ENCODE data around the gene CIPC. TPM values are rescaled to one million over a fixed set of nuclear protein-coding genes. Genes with fewer than 3 reads are reported as not detected.

CIPC gene
- total and polyA plus RNA-seq, 2 of the 13 experiments (the other 11 are each of a cell fraction or from before 2014, with no cell fraction given) = 7.6 to 13.9 TPM

GRCh38 chr14:77069551-77069950 lies 28.5 kb upstream of the CIPC start:
- 20% methylated on average over 7 of the region's 7 CpGs for WGBS (ENCODE audit: low lambda C conversion rate)
- H3K79me2 ChIP-seq (ENCODE audit: insufficient read depth, low read length) = no peaks in the 10 kb centered on the region
- H3K36me3 ChIP-seq (replicated peaks in 1 of 2; ENCODE audit: control insufficient read depth in 1 of 2, insufficient read depth in 2 of 2, low read length in 2 of 2) = no peaks in the 10 kb centered on the region
- H3K4me1 ChIP-seq (ENCODE audit: insufficient read depth, low read length) = 0 out of 2 replicates have a peak, but pooled peaks cover 6% of the 10 kb centered on the region
- H2AFZ ChIP-seq (ENCODE audit: low read length) = no peak overlapping the region
- CTCF ChIA-PET (ENCODE audit: low intra/inter-chr PET ratio, low total read pairs) = interaction anchor here (1.7 to 5.2 kb wide), 4 partner anchors 122 to 193 kb away, joined by 4 to 68 read pairs (median 29); no protein-coding TSS in a partner anchor
- H3K9me3 ChIP-seq (ENCODE audit: low read length) = no peaks in the 10 kb centered on the region
- H3K4me3 ChIP-seq (replicated peaks in 1 of 3; ENCODE audit: insufficient read depth in 1 of 3, low read depth in 2 of 3, low read length in 3 of 3) = no peak overlapping the region
- H4K20me1 ChIP-seq (ENCODE audit: insufficient read depth, low read length) = no peaks in the 10 kb centered on the region
- no peak overlapping the region for H3K27ac ChIP-seq (ENCODE audit: extremely low read length, insufficient read depth, low read length)
- DNase-seq (ENCODE audit: low spot score) (no peak), ATAC-seq (no peak), FAIRE-seq (no peak)
- no peak for TF ChIP-seq GLMP (CRISPR knock-in tag; IDR thresholded peaks at IDR 0.05; ENCODE audit: borderline replicate concordance)
- no peak for TF ChIP-seq PLSCR1 (CRISPR knock-in tag; IDR thresholded peaks at IDR 0.05; ENCODE audit: borderline replicate concordance)
- TF ChIP-seq GATAD1 (CRISPR knock-in tag; IDR thresholded peaks at IDR 0.05) = no peak
- TF ChIP-seq ZMYM3 (CRISPR knock-in tag; IDR thresholded peaks at IDR 0.05) = no peak
- no peak for TF ChIP-seq KAT8 (CRISPR knock-in tag; IDR thresholded peaks at IDR 0.05)
- TF ChIP-seq SMARCE1 (IDR thresholded peaks at IDR 0.05; ENCODE audit: borderline replicate concordance) = no peak
- TF ChIP-seq TAF1 (CRISPR knock-in tag; IDR thresholded peaks at IDR 0.05) = no peak
- no peak for TF ChIP-seq ZBTB33 (CRISPR knock-in tag; IDR thresholded peaks at IDR 0.05)
- no peak for TF ChIP-seq ZFP37 (CRISPR knock-in tag; IDR thresholded peaks at IDR 0.05; ENCODE audit: borderline replicate concordance)
- no peak for TF ChIP-seq ZBTB1 (CRISPR knock-in tag; IDR thresholded peaks at IDR 0.05; ENCODE audit: borderline replicate concordance)
- no peak for TF ChIP-seq ONECUT2 (CRISPR knock-in tag; IDR thresholded peaks at IDR 0.05)
- no peak for TF ChIP-seq RNF219 (CRISPR knock-in tag; IDR thresholded peaks at IDR 0.05)
- no peak for TF ChIP-seq MEIS1 (CRISPR knock-in tag; IDR thresholded peaks at IDR 0.05; ENCODE audit: borderline replicate concordance)
- no peak for TF ChIP-seq DR1 (CRISPR knock-in tag; IDR thresholded peaks at IDR 0.05)
- no peak for TF ChIP-seq JUND (CRISPR knock-in tag; IDR thresholded peaks at IDR 0.05)
- TF ChIP-seq FUBP1 (CRISPR knock-in tag; IDR thresholded peaks at IDR 0.05; ENCODE audit: borderline replicate concordance) = no peak
- TF ChIP-seq ARHGAP35 (CRISPR knock-in tag; IDR thresholded peaks at IDR 0.05; ENCODE audit: borderline replicate concordance) = no peak
- peaks cover 3 to 15% of the 10 kb centered on the region in 2 experiments; a peak in 4 of 5 replicates for H3K27me3 ChIP-seq (ENCODE audit: control insufficient read depth in 1 of 2, insufficient read depth in 2 of 2, low read length in 2 of 2)
- H3K9ac ChIP-seq (ENCODE audit: insufficient read depth, low read depth, low read length) = no peak overlapping the region
- no peak overlapping the region for H3K4me2 ChIP-seq (ENCODE audit: low read depth, low read length)
- intact Hi-C loops (cut with micrococcal nuclease; ENCODE audit: unreplicated experiment) = no loop called here
- in situ Hi-C loops (cut with HindIII; ENCODE audit: extremely low pct_ligation_motif_present, low pct_unique_long_range_greater_than_20kb) = no loop called here
- POLR2A ChIA-PET = no interaction called here
- no TSS peak for BruUV-seq (replicated peaks)
